Measurements from ENCODE around the gene DOCK10.

DNA sequence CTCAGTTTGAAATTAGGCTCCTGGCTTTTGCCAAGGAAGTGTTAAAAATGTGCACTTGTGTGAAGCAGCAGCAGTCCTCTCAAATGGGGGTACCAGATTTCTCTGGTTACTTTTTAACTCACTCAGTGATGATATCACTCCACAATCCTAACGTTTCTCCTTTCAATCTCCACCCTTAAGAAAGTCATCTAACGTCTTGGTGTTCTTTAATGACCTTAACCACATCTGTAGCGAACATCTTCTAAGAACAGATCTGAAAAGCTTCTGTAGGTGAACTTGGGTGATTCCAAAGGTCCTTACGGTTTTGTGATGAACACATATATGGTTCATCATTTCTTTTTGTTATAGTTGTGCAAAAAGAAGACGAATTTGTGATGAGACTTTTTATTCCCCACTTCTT is 73.2 kb downstream of the DOCK10 start:
- no peak for TF ChIP-seq POLR2AphosphoS5 (IDR thresholded peaks at IDR 0.05; ENCODE audit: insufficient read depth, low read depth, low read length)
- no peak for TF ChIP-seq EZH2 (IDR thresholded peaks at IDR 0.05; ENCODE audit: borderline replicate concordance, low read depth, low read length, severe bottlenecking)
- TF ChIP-seq, protein P1, sequence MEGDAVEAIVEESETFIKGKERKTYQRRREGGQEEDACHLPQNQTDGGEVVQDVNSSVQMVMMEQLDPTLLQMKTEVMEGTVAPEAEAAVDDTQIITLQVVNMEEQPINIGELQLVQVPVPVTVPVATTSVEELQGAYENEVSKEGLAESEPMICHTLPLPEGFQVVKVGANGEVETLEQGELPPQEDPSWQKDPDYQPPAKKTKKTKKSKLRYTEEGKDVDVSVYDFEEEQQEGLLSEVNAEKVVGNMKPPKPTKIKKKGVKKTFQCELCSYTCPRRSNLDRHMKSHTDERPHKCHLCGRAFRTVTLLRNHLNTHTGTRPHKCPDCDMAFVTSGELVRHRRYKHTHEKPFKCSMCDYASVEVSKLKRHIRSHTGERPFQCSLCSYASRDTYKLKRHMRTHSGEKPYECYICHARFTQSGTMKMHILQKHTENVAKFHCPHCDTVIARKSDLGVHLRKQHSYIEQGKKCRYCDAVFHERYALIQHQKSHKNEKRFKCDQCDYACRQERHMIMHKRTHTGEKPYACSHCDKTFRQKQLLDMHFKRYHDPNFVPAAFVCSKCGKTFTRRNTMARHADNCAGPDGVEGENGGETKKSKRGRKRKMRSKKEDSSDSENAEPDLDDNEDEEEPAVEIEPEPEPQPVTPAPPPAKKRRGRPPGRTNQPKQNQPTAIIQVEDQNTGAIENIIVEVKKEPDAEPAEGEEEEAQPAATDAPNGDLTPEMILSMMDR (IDR thresholded peaks at IDR 0.05; ENCODE audit: extremely low read depth in 1 of 2, insufficient read depth in 1 of 2, low read depth in 1 of 2, low read length in 2 of 2) = no peak
- TF ChIP-seq POLR2A (IDR thresholded peaks at IDR 0.05; ENCODE audit: low read depth, low read length) = no peak
- no peak for TF ChIP-seq FOS (IDR thresholded peaks at IDR 0.05; ENCODE audit: borderline replicate concordance, insufficient read depth, low read length)
